ENCODE measurements around the gene ANKRD33.

Gene ANKRD33

DNA sequence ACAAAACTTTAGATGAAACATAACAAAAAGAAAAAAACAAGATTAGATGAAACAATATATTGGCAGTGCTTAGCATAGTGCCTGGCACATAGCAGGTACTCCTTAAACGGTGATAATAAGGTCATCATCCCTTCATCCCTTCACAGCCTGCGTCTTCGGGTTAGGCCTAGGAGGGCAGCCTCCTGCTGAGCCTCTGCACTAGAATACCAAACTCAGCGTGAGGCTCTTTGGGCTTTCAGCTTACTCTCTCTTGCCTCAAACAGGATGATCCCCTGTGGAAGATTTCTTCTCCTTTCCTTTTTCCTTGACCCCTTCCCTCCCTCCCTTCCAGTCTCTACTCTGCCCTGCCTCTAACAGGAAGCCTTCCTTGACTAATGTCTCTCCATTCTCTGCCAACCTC lies 25.0 kb upstream of the ANKRD33 start:
- no peak for DNase-seq

DNA sequence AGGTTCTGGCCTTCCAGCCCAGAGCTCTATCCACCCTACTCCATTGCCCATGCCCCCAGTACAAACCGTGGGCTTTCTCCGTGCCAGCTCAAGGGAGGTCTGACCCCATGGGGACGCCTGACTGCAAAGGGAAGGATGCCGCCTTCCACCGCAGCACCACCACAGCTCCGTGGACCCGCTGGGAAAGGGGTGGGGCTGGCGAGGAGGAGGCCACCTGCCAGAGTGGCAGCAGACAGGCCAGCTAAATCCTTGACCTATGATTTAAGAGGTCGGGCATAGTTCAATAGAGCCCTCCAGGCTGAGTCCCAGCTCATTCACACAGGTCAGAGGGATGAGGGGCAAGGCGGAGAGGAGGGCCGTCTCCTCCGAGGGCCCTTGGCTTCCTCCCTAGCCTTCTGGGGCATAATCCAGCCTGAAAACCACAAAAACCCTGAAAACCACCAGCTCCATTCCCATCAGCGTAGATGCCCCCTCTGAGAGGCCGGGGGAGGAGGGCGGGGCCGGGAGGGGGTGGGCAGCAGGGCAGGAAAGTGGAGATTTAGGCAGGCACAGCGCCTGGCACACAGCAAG lies 24.5 kb upstream of the ANKRD33 start:
- DNase-seq: no peak

DNA sequence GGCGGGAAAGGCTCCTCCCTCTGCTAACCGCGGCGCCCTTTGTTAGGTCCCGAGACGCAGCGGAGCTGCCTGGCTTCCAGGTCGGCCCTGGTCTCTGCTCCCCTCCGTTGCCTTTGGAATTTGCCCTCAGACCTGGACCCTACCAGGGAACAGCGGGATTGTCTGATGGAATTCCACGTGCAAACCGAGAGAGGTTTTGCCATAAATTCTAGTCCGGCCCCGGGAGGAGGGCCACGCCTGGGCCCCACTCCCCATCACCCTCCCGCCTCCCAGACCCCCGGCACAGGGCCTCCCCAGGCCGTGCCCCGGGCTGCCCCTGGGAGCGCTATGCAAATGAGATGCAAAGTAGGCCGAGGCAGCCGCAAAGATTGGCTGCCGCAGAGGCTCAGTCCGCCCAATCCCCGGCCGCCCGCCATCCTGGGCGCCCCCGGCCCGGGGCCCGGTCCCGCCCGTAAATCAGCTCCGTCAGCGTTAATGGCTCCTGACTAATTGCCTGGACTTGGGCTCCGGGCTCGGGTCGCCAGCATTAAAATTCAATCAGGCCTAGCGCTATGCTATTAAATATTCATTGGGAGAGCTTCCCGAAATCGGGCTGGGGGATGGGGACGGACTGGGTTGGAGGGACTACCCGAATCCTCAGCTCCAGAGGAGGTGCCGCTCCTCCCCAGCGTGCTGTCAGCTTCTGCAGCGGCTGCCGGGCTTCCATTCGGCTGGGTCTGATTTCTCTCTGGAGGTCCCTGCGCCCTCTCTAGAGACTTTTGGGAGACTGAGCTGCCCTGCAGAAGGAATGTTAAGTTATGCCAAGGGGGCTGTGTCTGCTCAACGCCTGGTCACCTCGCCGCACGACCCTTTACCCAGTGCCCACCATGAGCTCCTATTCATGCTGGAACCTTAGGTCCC lies 23.7 kb upstream of the ANKRD33 start:
- no peak for DNase-seq

DNA sequence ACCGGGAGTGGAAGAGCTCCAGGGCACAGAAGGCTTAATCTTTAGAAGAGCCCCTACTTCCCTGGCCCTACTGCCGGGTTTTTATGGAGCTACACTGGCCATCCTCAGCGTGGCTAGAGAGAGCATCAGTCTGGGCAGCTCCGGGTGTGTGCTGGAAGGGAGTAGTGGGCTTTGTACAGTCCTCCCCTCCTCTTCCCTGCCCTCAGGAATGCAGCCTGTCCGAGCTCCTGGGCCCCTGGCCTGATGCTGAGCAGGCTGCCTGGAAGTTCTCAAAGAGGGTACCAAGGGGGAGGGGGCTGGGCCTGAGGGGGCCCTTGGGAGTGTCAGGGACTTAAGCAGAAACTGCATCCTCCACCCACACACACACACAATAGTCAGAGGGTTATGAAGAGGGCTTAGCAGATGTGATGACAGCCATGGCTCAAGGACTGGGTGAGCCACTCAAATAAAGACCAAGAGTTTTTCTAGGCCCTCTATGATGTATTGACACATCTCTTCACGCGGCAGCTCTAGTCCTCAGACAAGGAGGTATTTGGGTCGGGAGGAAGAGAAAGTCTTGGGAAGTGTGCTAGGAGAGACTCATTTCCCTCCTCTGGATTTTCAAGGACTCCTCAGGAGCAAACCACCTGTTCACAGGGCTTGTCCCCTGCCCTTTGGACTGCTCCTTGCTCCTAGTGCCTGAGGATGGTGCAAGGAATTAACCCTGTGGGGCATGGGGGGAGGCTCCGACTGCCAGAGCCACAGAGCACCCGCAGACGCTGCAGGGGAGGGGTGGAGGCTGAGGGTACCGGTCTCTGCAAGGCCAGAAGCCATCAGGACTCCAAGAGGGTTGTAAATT lies 22.9 kb upstream of the ANKRD33 start:
- no peak for DNase-seq

DNA sequence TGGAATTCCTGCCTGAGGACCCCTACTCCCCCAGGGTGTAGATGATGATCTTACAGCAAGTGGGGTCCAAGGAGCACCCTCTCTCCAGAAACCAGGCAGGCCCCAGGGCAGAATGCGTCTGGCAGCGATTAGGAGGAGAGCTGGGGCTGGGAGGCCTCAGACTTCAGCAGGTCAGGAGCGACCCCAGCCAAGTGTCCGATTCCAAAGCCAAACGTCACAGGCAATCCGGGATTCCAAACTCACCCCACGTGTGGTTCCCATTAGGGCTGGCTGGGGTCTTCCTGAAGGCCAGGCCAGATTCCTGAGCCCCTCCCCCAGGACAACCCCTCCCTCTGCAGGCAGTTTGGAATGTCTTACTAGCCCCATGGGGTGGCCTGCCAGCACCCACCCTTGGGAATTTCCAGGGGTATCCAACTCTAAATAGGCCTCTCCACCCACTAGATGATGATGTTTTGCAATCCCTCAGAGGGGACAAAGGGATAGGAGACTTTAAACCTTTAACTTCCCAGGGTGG lies 22.1 kb upstream of the ANKRD33 start:
- DNase-seq: no peak

DNA sequence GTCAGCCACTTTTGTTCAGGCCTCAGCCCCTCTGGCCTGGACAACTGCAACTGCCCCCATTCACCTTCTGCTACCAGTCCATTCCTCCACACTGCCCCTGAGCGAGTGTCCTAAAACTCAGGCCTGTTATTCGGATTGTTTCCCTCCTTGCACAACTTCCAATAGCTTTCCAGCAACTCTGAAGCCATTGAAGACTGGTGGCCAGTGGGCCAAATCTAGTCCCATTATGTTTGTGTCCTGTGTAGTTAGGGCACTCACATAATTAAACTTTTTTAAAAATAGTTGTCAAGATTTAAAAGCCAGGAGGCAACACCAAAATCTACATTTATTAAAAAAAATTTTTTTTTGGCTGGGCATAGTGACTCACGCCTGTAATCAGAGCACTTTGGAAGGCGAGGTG lies 21.6 kb upstream of the ANKRD33 start:
- DNase-seq: no peak

DNA sequence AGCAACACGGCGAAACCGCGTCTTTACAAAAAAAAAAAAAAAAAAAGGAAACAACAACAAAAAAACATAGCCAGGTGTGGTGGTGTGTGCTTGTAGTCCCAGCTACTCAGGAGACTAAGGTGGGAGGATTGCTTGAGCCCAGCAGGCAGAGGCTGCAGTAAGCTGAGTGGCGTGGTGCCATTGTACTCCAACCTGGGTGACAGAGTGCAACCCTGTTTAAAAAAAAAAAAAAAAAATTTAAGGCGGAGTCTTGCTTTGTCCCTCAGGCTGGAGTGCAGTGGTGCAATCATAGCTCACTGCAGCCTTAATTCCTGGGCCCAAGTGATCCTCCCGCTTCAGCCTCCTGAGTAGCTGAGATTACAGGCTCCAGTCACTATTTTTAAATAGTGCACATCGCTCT lies 21.1 kb upstream of the ANKRD33 start:
- DNase-seq: no peak

DNA sequence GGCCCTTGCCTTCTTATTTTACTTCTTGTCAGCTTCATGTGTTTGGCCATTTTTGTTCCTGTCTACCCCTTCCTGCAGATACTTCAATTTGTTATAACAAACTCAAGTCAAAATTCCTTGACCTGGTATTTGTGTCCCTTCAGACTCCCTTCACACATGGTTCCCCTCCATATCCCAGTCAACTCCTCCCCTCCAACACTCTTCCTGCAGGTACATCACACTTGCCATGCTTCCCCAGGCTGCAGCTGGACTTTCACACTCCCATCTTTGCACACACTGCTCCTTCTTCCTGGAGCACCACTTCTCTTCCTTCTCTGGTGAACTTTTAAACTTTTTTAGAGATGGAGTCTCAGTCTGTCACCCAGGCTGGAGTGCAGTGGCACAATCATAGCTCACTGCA lies 20.5 kb upstream of the ANKRD33 start:
- no peak for DNase-seq

DNA sequence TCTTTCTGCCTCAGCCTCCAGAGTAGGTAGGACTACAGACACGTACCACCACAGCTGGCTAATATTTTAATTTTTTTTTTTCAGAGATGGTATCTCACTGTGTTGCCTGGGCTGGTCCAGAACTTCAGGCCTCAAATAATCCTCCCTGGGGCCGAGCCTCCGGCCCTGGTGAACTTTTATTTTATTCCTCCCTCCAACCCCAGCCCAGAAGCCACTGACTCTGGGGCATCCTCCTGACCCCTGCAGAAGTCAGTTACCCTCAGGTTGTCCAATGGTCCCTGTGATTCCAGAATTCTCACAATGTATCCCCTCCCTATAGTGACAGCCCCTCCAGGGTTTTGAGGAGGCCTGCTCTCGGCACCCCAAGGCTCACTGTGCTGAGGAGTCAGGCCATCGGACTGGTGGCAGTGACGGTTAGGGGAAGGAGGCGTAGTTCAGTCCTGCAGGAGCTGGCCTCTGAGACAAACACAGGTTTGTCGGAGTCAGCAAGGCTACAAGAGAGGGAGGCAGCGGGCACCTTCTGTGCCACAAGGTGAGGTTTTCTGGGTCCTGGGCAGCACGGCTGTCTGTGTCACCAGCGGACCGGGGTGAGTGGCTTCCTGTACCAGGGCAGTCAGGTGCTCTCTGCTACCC lies 20.0 kb upstream of the ANKRD33 start:
- no peak for DNase-seq

DNA sequence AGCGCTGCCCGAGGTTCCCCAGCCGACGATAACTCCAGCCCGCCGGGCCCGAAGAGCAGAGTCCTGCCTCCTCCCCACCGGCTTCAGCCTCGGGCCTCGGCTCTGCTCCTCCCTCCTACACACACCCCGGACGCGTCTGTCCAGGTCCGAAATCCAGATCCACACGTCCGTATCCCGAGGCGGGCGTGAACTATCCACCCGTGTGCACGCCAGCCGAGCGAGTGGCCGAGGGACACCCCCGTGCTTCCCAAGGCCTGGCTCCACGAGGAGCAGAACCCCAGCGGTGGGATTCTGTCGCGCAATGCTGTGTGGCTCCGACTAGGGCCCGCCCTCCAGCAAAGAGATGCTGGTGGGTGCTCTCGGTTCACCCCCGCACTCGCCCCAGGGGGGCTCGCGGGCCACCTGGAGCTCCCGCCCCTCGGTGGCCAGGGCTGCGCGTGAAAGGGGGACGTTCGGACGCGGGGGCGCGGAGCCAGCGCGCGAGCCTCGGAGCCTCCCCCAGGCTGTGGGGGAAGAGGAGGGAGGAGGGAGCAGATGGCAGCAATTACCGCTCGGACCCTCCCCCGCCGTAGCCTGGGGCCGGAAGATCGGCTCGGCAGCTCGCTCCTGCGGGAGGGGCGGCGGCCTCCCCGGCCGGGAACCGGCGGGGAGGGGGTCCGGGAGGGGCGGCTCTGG lies 18.9 kb upstream of the ANKRD33 start:
- no peak for DNase-seq

DNA sequence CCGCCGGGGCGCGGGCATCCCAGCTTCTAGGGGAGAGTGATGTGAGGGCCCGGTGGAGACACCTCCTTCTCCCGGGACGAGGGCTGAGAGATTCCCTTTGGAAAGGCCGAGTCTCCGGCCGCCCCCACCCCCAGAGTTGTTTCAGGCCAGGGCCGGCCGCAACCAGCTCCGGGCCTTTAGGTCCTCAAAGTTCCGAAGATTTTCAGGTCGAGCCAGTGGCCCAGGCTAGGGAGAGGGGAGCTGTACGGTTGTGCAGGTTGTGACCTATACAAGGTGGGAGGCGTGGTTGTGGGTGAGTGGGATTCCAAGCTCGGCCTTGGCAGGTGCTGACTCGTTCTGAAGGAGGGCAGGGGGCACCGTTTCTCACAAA lies 18.4 kb upstream of the ANKRD33 start:
- DNase-seq: no peak

DNA sequence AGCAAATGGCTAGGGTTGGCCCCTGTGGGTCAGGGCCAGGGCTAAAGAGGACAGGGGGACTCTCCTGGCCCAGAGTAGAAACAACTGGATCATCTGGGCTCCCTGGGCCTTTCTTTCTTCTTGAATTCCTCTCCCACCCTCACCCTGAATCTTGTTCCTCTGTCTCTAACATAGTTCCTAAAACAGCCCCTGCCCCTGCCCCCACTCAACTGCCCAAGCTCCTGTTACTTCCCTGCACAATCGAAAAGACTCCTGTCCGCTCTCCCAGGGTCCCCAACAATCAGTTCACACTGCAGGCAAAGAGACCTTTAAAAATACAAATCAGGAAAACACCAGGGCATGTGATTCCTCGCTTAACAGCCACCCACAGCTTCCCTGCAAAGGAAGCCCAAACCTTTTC lies 18.0 kb upstream of the ANKRD33 start:
- no peak for DNase-seq

DNA sequence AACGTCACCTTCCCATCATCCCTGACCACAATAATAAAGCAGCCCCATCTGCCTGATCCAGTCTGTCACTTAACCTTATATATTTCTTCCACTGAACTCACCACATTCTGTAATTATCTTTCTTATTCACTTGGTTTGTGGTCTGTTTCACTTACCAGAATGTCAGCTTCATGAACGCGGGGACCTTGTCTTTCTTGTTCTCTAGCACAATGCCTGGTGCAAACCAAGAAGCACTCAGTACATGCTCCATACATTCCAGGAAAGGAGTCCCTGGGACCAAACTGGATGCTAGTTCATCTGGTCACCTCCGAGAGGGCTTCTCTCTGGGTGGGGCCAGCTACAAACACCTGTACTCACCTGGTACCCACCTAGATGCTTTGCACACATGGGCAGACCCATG lies 17.4 kb upstream of the ANKRD33 start:
- DNase-seq: no peak

DNA sequence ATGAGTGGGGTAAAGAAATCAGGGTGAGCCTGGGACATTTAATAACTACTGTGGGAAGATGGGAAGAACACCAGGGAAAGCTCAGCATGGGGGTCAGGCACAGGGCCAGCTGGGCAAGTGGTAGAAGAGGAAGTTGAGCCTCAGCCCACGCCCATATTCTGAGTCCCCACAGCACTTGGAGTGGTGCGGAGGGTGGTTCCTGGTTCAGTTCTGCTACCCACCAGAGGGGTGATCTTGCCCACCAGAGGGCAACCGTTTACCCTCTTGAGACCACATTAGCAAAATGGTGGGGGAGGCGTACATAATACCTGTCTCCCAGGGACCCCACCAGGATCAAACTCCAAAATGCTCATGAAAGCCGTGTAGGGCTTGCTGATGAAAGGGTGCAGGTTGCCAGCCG lies 16.8 kb upstream of the ANKRD33 start:
- no peak for DNase-seq

DNA sequence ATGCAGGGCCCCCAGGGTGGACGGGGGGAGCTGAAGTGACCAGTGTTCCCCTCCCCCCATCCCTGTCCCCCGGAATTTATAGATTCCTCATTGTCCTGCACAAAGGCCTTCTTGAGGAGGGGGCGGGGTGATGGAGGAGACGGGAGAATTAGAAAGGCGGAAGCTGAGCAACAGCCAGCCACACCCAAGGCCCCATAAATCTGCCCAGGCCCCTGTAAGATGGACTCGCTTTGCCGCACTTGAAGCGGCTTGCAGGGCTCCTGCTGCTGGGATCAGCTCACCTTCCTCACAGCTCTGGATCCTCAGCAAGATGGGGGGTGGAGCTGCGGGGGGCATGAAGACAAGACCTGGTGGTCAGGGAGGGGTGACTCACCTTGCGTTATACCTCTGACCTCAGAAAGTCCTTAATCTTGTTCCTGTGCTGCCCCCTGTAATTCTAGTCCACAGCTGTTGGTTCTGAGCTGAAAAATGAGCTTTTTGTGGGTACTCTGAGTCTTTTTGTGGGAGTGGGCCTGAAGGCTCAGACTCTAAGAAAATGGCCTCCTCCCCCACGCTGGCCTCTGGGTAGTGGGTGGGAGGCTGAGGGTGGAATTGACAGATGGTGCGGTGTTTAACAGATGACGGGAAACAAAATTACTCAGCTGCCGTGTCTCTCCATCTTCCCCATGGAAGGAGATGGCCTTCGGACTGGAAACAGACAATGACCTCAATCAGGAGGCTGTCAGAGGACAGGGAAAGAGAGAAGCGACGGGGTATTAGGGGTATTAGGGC lies 15.8 kb upstream of the ANKRD33 start:
- DNase-seq: no peak

DNA sequence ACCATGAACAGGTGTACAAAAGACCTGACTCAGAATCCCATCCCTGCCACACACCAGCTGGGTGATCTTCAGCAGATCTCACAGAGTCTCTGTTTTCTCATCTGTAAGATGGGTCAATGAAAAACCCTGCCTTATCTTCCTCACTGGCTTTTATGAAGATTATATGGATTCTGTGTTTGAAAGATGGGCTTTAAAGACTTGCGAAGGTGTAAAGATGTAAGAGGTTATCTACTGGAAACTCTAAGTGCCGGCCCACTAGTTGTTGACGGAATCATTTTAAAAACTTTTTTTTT lies 15.3 kb upstream of the ANKRD33 start:
- no peak for DNase-seq

DNA sequence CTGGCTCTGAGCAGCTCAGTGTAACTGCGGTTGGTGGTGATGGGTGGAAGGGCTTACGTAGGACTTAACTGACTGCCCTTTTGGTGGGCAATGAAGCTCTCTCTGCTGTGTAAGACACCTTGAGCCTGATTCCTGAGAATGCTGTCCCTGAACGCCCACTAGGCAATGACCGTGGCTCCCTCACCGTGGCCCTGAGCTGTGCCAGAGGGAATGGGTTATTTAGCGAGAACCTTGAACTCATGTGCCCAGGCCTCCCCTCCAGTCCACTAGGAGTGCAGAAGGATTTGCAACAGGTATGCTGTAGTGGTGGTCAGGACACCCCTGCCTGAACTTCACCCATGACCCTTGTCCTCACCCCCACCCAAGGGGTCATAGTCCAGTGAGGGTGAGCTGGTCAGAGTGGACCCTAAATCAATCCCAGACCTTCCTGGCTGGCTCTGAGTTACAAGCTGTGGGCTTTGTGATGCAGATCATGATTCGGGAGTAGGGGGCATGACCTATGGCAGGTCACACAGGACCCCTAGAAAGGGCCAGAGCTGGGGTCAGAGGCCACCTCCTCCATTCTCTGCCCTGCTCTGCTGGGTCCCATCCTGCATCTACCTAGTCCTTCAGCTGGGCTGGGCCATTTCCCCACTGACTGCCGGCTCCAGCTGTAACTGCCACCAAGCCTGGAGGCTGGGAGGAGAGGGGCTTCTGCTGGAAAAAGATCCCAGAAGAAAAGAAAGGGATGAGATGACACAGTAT lies 14.5 kb upstream of the ANKRD33 start:
- no peak for DNase-seq

DNA sequence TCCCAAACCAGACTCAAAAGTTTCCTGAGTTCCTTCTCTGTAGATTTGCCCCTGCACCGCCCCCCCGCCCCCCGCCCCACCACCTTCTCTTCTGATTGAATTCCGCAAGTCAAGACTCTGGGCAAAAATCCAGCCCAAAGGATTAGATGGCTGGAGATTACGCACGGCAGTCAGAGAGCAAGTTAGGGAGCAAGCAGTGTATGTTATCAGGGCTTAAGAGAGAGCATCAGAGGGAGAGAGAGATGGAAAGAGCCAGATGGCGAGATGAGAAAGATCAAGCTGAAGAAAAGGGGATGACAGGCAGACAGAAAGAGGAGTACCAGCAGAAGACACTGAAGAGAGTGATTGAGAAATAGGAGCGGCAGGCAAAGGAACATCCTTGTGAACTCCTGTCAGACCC lies 13.9 kb upstream of the ANKRD33 start:
- no peak for DNase-seq

DNA sequence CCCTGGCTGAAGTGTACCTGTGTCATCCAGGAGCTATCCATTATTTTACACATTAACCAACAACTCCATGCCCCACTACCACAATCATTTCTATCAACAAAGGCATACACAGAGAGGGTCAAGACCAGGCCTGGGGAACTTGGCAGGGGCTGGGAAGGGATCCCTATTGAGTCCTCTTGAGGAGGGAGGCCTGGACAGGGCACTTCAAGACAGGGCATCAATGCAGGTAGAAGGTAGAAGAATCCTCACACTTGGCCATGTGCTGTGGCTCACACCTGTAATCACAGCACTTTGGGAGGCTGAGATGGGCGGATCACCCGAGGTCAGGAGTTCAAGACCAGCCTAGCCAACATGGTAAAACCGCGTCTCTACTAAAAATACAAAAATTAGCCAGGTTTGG lies 13.4 kb upstream of the ANKRD33 start:
- DNase-seq: no peak

DNA sequence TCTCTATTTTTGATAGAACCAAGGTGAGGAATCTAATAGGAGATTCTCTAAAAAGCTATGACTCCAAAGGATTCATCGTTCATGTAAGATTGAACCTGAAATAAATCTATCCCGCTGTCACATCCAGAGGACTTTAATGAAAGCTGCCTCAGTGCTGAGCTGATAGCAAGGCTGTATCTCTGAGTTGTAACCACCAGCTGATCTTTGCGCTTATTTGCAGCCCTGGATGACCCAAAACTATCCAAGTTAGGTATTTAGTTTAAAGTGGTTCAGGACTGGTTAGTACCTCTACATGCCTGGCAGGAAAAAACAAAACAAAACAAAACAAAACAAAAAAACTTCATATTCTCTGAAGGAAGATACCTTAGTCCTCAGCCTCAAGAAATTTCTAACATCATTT lies 8.8 kb upstream of the ANKRD33 start:
- no peak for DNase-seq

DNA sequence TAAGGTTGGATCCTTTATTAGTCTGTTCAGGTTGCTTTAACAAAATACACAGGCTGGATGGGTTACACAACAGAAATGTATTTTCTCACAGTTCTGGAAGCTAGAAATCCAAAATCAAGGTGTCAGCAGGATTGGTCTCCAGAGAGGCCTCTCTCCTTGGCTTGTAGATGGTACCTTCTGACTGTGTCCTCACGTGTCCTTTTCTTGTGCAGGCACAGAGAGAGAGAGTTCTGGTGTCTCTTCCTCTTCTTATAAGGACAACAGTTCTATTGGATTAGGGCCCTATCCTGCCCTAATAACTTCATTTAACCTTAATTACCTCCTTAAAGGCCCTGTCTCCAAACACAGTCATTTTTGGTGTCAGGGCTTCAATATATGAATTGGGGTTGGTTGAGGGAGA lies 4.6 kb upstream of the ANKRD33 start:
- DNase-seq: no peak
